NCI-H1436 treated with DMSO at 0.1 percent for 48 hours (cell line): ENCODE data around the gene NXPH1.
A peak's percentile ranks its signal among the peaks of the same experiment; 100 is the strongest.

Experiments used
- DNase-seq: peaks from one replicate; lab custom pipeline; 2025; lab: John Stamatoyannopoulos, UW

The NXPH1 gene

DNA sequence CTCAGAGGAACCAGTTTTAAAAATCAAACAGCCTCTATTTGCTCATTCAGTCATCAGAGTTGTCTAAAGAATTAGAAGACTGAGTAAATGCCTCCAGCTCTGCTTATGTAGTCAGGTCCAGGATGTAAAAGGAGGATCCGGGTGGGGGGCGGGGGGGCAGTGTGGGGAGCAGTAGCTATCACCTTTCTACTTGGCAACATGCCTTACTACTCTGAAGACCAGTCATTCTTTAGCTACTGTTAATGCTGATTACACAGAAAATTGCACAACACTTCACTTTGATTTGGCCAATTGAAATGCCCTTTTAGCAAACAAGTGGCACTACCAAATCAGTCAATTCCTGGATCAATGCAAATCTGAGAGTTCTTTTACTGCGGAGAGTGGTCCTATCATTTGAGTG lies 164.2 kb downstream of the NXPH1 start:
- DNase-seq, result peak; percentile 87

DNA sequence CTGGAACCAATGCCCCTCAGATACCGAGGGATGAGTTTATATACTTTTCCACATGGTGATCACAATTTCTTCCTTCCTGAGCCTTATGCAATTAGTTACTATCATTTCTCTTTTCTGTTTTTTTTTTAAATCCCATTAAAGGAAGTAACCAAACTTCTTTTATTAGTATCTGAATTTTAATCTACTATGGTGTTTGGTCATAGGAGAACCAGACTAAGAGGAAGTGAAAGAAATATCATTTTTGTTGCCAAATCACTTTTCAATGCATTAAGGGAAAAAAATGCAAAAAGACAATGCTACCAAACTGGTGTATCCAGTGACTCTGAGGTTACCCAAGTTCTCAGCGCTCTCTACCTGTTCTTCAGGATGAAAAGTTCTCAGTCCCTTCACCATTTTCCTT lies 167.7 kb downstream of the NXPH1 start:
- DNase-seq, result no peak

DNA sequence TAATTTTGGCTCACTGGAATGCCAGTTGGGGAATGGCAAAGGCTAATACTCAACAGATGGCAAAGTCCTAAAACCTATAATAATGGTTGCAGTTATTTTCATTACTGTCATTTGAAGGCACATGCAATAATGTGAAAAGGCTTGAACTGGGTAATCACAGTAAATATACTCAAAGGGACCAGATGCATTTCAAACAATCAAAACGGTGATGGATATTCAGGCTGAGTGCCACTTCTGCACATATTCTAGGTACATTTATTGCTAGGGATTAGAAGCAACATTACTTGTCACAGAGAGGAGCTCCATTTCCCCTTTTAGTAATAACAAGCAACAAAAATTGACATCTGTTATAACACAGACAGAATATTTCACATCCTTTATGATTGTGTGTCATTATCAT lies 171.8 kb downstream of the NXPH1 start:
- peak; percentile 44 for DNase-seq

DNA sequence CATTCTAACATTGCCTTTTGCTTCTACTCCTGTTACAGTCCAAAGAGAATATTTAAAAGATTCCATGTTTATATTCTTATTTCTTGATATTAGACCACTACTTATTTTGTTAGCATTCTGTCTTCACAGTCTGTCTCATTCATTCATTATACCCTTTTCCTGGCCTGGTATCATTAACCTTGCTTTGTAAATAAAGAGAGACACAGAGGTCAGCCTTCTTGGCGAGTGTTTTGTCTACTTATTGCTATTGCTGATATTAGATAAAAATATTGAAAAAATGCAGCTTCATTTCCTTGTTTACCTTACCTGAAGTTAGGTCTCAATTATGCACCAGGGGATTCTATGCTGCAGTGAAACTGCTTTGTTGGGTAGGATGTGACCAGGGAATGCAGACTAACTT lies 179.2 kb downstream of the NXPH1 start:
- no peak for DNase-seq

DNA sequence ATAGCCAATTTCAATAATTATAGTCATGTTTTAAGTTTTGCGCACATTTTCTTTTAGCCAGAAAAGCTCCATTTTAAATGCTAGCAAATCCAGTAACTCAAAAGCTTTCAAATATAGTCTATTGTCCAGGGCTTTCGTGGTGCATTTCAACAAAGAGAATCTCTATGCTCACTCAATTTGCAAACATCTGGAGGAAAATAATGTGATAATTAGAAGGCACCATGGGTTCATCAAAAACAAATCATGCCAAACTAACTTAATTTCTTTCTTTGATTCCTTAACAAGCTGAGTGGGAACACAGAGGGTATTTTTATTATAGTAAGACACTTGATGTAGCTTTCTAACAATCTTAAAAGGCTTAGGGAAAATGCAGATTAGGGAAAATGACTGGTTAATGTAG lies 179.8 kb downstream of the NXPH1 start:
- DNase-seq, result no peak

DNA sequence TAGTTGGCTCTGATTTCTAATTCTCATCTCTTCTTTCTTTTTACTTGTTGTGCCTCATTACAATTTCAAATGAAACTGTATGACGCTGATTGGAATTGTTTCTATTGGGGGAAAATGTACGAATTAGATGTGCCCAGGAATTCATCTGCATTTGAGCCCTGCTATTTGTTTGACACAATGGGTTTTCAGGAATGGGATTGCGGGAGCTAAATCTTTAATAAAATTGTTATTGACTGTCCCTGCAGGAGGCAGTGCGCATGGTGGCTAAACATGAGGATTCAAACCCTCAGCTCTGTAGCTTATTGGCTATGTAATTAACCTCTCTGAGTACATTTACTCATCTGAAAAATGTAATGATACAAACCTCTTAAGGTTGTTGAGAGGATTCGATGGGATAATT lies 181.6 kb downstream of the NXPH1 start:
- DNase-seq, result no peak

DNA sequence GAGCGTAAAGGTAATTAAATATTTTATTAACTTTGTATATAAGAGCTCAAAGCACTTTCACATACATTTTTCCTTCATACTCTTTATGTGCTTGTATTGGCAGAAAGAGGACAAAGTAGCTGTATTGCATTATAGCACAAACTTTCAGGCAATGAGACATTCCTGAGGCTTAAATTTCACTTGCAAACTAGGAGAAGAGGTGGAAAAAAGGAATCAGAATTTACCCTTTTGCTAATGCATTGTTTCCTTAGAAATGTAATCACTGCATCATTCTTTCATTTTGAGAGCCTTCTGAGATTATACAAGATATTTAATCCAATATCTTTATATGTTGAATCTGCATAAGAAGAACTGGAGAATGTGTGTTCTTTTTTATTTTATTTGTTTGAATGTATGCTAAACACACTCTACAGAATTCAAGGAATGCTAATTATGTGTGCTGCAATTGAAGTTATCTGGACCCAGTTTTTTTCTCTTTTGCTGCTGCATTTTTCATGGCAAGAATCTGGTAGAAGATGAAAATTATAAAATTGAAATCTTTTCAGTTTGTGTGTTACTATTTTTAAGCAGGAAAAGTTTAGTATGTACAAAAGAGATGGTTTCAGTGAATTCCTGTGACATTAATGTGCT lies 185.1 kb downstream of the NXPH1 start:
- no peak for DNase-seq

DNA sequence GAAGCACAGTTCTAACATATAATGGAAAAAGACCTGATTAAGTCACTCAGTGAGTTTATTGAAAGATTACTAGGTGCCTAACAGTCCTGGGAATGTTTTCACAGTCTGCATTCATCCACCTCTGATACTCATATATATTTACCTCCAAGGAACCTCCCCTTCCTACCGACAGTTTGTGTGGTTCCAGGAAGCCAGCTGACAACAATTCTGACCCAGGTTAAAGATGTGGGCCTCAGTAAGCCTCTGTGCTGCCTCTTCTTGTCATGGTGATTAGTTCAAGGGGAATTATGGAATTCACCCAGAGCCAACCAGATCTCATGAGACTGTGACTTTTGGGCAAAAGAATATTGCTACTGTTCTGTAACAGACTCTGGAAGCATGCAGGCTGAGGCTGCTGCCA lies 186.8 kb downstream of the NXPH1 start:
- no peak for DNase-seq

DNA sequence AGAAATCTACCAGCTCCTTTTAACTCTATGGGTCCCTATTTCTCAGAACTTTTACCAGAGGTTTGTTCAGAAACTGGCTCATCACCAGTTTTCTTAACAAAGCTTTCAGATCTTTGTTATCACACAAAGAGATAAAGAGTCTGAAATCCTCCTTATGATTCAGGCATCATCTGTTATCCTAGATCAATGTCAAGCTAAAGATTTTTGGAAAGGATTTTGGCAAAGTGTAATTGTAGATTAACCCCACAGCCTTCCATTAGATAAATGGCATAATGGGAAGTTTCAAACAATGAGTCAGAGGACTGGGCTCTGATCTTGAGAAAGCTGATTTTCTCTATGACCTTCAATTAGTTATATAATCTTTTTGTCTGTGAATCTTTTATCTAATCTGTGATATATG lies 192.2 kb downstream of the NXPH1 start:
- DNase-seq, result no peak

DNA sequence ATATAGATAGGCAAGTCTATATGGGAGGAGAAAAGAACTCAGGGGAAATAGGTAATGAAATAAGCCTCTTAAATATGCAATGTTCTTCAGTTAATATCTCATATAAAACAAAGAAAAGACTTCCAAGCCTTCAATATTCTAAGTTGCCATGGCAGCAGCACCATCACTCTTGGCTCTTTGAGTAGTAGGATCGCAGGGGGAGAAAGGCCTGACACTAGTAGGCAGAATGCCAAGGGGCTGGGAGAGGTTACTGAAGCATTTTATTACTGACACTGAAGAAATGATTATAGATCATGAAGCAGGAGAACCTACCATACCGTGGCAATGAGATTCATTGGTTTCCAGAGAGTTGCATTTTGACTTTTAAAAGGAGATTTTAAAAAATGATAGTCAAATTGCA lies 193.9 kb downstream of the NXPH1 start:
- no peak for DNase-seq

DNA sequence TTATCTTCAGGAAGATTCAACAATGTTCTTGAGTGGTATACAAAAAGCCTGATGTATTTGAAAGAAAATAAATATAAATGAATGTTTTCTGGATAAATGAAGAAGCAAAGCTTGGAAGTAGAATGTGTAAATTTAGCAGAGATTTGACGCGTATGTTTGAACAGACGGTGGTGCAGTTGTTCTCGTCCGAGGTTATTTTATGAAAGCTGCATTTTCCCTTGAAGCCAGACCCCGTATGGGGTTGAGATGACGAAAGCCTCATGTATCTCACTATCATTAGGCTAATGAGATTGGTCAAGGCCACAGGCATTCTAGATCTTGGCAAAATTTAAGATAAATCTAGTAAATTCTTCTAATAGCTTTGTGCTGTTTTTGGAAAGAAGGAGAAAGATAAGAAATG lies 195.2 kb downstream of the NXPH1 start:
- DNase-seq, result no peak

DNA sequence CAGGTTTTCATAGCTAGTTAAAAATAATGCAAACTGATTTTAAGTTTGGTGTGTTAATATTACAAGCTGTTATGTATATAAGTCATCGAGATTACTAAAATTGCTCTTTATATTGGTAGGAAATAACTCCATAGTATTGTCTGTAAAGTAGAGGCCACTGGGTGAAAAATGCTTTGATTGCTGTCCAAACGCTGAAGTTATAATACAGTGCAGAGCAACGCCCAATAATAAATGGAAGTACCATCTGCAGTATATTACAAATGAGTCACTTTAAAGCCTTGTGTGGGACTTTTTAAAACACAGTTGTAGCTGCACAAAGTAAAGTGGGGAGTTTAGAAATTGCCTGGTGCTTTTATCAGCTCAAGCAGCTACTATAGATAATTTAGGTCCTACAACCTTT lies 196.1 kb downstream of the NXPH1 start:
- DNase-seq, result no peak

DNA sequence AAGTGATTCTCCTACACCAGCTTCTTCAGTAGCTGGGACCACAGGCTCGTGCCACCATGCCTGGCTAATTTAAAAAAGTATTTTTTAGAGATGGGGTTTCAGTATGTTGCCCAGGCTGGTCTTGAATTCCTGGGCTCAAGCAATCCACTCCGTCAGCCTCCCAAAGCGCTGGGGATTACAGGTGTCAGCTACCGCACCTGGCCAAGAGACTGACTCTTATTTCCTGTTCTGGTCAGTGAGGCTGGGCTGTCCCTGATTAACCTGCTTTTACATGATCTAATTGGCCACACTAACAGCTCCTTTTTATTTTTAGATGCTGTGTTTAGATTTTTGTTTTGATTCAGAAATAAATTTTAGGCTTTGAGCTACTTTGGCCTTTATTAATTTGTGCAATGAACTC lies 203.9 kb downstream of the NXPH1 start:
- DNase-seq, result no peak

DNA sequence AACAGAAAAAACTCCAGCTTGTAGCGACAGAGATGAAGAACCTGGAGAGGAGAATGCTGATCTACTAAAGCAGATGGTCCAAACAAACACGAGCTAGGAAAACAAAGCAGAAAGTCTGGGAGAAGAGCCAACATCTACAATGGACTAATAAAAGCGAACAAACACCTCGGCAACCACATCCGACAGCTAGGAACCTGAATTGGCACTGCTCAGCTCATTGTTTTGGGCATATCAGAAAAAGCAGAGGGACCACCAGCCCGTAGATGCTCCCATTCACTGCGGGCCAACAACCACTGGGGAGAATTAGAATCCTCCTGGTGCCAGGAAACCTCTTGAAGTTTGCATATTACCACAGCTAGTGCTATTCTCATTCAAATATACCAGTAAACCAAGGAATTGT lies 204.7 kb downstream of the NXPH1 start:
- DNase-seq, result peak; percentile 90

DNA sequence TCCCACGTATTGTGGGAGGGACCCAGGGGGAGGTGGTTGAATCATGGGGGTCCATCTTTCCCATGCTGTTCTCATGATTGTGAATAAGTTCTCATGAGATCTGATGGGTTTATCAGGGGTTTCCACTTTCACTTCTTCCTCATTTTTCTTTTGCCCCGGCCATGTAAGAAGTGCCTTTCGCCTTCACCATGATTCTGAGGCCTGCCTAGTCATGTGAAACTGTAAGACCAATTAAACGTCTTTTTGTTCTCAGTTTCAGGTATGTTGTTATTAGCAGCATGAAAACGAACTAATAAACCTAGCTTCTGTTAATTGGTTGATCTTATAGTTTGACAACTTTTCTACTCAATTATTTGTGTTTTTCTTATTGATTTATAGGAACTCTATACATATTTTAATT lies 206.3 kb downstream of the NXPH1 start:
- no peak for DNase-seq

DNA sequence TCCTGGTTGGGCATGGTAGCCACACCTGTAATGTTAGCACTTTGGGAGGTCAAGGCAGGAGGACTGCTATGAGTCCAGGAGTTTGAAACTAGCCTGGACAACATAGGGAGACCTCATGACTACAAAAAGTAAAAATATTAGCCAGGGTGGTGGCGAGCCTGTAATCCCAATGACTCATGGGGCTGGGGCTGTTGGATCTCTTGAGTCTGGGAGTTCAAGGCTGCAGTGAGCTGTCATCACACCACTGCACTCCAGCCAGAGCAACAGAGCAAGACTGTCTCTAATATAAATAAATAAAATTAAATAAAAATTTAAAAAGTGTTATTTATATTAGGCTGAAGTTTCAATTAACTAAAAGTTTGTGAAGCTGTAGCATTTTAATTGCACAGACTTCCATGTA lies 207.3 kb downstream of the NXPH1 start:
- DNase-seq, result no peak

DNA sequence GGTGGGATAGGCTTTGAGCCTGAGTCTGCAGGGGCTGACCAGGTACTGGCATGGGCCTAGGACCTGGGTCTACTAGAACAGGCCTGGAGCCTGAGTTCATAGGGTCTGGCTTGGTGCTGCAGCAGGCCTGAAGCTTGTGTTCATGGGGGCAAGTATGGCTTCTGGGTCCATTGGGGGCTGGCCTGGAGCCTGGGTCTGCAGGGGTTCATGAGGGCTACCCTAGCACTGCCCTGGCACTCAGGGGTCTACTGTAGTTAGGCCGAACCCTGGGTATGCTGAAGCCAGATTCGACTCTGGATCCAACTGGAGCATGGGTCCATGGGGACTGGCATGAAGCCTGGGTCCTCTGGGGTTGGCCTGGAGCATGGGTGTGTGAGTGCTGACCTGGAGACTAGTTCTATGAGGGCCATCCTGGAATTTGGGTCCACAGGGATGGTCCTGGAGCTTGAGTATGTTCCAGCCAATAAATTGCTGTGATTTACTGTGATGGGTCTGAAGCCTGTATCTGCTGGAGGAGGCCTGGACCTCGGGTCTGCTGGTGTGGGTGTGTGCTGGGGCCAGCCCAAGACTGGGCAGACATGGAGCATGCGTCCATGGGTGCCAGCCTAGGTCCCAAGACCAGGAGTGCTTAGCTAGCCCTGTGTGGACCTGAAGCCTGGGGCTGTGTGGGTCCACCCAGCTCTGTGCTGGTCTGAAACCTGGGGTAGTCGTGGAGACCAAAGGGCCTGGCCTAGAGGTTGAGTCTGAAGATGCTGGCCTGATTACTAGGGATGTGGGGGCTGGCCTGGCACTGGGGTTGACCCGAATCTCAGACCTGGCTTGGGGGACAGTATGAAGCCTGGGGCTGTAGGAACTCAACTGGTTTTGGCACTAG lies 235.5 kb downstream of the NXPH1 start:
- no peak for DNase-seq

DNA sequence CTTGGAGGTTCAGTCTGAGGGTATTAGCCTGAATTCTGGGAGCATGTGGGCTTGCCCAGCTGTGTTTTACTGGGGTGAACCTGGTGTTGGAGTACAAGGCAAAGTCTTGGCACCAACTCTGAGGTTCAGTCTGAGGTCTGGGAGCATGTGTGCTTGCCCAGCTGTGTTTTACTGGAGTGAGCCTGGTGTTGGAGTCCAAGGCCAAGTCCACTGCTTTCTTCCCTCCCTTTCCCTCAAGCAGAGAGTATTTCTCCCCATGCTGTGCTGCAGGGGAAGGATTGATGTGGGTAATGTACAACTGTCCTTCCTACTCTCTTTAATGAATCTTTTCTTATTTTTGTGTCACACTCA lies 236.1 kb downstream of the NXPH1 start:
- no peak for DNase-seq

DNA sequence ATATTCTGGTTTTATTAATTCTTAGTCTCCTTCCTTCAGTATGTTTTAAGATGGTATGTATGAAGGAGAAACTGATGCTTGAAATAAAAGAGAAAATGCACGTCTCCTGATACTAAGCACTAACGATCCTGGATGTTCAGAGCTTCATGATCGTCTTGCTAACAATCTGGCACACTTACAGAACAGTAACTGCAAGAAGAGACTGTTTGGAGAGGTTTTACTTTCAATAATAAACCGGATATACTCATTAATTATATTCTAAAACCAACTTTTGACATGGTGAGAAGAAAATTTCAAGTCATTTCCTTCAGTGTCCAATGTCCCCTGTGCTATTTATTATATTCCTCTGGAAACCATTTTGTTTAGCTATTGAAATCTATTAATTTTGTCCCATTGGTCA lies 251.0 kb downstream of the NXPH1 start:
- DNase-seq, result no peak

DNA sequence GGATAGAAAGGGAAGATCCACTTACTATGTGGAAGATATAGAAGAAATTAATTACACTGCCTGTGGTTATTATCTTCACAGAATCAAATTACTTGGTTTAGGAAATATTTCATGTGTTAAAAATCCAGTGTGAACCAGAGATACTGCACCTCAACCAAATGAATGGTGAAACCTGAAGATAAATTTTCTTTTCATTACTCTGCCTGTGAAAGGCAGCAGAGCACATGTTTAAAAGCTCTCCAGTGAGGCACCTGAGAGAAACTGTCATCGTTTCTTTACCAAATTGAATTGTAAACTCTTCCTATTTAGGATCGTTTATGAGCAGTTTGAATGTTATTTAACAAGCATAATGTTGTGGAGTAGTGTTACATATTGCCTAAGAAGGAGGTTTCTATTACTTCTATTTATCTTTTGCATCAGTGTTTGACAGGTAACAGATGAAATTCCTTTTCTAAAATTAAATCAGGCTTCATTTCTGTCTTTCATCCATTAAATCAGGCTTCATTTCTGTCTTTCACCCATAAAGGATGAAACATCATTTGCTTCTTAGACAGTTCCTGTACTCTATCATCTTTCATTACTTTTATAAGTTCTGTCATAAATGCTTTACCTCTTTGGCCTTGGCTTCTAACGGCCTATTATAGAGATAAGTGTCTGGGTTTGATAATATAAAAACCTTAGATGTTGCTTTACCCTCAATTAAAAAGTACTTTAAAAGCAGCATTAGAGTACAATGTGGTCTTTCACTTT lies 266.6 kb downstream of the NXPH1 start:
- no peak for DNase-seq

DNA sequence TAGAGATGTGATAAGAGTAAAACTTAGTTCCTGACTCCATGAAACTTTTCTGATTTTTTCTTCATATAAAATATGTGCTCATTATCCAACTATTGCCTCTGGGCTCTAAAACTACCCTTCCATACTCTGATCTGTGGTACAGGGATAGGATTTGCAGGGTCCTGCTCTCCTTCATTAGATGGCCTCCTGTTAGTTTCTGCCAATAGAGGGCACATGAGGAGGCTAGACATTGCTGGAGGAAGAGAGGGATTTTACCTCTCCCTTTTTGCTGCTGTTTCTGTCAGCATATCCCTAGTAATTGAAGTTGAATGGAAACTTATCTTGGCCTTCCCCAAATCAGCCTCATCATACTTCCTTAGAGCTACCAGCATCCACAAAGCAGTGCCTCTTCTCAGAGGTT lies 269.4 kb downstream of the NXPH1 start:
- no peak for DNase-seq

DNA sequence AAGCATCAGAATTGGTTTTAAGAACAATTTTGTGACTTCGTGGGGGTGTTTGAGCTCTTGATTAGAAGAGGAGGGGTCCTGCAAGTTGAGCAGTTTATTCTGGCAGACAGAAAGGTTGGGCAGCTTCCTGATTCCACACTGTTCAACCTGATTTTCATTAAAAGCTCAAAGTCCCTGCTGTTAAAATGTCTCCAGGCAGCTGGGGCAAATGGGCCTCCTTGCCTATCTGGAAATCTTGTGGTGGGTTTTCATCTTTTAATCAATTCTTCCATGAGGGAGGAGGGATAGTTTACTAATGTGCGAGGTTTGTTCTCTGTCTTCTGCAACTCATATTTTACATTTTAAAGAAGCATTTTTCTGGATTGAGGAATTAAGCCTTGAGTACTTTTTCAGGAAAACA lies 276.7 kb downstream of the NXPH1 start:
- no peak for DNase-seq

DNA sequence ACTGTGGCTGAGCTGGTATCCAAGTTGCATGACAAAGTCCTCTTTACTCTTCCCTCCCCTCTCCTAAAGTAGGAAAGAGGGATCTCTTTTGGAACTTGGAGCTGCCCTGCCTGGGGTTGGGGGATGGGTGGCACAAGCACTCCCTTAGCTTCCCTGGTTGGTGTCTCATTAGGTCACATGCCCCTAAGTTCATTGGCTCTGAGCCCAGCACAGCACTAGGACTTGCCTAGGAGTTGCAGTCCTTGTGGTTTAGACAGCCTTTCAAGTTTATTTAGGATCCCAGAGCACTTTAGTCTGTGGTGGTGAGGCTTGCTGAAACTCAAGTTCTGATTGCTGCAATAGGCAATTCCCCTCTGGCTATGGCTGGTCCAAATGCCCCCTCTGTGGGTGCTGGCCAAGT lies 281.4 kb downstream of the NXPH1 start:
- DNase-seq, result no peak
